Fibroblast of skin of left biceps (primary cell): ENCODE data around the gene IGSF21.

Experiments used
- DNase-seq, 2 experiments: peaks; one replicate each; pipeline ENCODE4 v3.0.0-alpha.2; 2013; ENCODE audit warnings: low read depth in 2 of 2

Gene IGSF21

GRCh38 chr1:18205319-18205718, 97.7 kb downstream of the IGSF21 start:
- DNase-seq: no peak

GRCh38 chr1:18211764-18212163, 104.2 kb downstream of the IGSF21 start:
- no peak for DNase-seq

- DNase-seq: no peak
Observed at GRCh38 chr1:18217398-18218043, 109.9 kb downstream of the IGSF21 start.

GRCh38 chr1:18229625-18230024, 122.0 kb downstream of the IGSF21 start:
- no peak for DNase-seq

- no peak for DNase-seq
Observed at GRCh38 chr1:18230321-18230720, 122.7 kb downstream of the IGSF21 start.

GRCh38 chr1:18230840-18231239, 123.2 kb downstream of the IGSF21 start:
- DNase-seq: no peak

- no peak for DNase-seq
Observed at GRCh38 chr1:18232052-18232451, 124.5 kb downstream of the IGSF21 start.

- DNase-seq: no peak
Observed at GRCh38 chr1:18233176-18233864, 125.7 kb downstream of the IGSF21 start.

GRCh38 chr1:18234790-18235242, 127.2 kb downstream of the IGSF21 start:
- DNase-seq: peak in 1 of 2 experiments; percentile 3

- DNase-seq: no peak
Observed at GRCh38 chr1:18237371-18237770, 129.8 kb downstream of the IGSF21 start.

GRCh38 chr1:18238190-18238589, 130.6 kb downstream of the IGSF21 start:
- no peak for DNase-seq

- no peak for DNase-seq
Observed at GRCh38 chr1:18239671-18240070, 132.1 kb downstream of the IGSF21 start.

- DNase-seq: no peak
Observed at GRCh38 chr1:18240906-18241305, 133.3 kb downstream of the IGSF21 start.

- no peak for DNase-seq
Observed at GRCh38 chr1:18241891-18242290, 134.3 kb downstream of the IGSF21 start.

GRCh38 chr1:18243503-18244175, 136.0 kb downstream of the IGSF21 start:
- DNase-seq: no peak

GRCh38 chr1:18244762-18245161, 137.2 kb downstream of the IGSF21 start:
- DNase-seq: no peak

- DNase-seq: no peak
Observed at GRCh38 chr1:18245647-18246046, 138.0 kb downstream of the IGSF21 start.

GRCh38 chr1:18246543-18246942, 138.9 kb downstream of the IGSF21 start:
- no peak for DNase-seq

- DNase-seq: no peak
Observed at GRCh38 chr1:18247151-18247550, 139.6 kb downstream of the IGSF21 start.

- no peak for DNase-seq
Observed at GRCh38 chr1:18249631-18250030, 142.0 kb downstream of the IGSF21 start.

- DNase-seq: no peak
Observed at GRCh38 chr1:18253093-18253492, 145.5 kb downstream of the IGSF21 start.

- DNase-seq: no peak
Observed at GRCh38 chr1:18256282-18257235, 149.0 kb downstream of the IGSF21 start.
